ENCODE results near the gene ARRDC3. TPM values are rescaled to one million over a fixed set of nuclear protein-coding genes. Genes with fewer than 3 reads are reported as not detected.
"Not testable (repeated sequence)": the region's sequence is repeated elsewhere in the genome, so short reads cannot be mapped to it uniquely, and the experiment has no call there.

ARRDC3 gene
- total RNA-seq, 4 donors from 2014 or later = 58.2 to 121 (median 76.1) TPM

DNA sequence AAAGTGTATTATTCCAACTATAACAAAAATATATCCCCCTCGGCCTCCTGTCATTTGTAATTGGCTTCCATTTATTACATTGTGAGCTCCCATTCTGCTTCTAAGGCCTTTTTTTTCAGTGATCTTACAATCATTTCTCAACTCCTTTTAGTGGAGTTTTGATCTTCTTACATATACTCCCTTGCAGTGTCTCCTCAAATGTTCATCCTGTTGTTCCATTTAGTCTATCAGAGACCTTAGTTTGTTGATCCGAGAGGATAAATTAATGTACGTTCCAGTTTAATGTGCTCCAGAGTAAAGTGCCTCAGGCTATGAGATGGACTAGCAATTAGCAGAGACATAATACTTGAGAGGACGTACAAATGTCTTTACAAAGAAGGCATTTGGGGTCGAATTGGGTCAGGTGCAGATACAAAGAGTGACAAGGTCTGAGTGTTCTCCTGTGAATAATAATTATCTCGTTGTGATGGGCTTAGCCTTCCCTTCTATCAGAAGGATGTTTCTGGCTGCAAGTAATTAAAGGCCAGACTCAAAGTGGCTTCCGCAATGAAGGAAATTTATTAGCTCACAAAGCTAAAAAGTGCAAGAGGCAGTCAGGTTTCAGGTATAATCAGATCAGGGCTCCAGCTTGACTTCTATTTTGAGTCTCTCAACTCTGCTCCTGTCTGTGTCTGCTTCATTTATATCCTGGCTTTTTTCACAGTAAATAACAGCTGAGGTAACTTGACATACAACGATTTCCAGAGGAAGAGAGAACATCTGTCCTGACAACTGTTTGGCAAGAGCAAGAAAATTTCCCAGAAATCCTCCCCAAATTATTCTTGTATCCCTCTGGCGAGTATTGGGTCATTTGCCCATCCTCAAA, 30.1 kb downstream of the ARRDC3 start:
- no peak for TF ChIP-seq POLR2A (IDR thresholded peaks at IDR 0.05)
- no peak for TF ChIP-seq CTCF (IDR thresholded peaks at IDR 0.05)
- no peak for TF ChIP-seq EP300 (IDR thresholded peaks at IDR 0.05)
- no peak overlapping the region for H3K4me3 ChIP-seq
- no peak for DNase-seq (ENCODE audit: low spot score in 2 of 2)
- H3K27ac ChIP-seq = no peak overlapping the region
- no peaks in the 10 kb centered on the region for H3K36me3 ChIP-seq
- 70 to 77% methylated on average over 9 of the region's 9 CpGs for WGBS, 2 donors
- no peaks in the 10 kb centered on the region for H3K9me3 ChIP-seq
- H3K4me1 ChIP-seq = no peaks in the 10 kb centered on the region
- no peaks in the 10 kb centered on the region for H3K27me3 ChIP-seq

DNA sequence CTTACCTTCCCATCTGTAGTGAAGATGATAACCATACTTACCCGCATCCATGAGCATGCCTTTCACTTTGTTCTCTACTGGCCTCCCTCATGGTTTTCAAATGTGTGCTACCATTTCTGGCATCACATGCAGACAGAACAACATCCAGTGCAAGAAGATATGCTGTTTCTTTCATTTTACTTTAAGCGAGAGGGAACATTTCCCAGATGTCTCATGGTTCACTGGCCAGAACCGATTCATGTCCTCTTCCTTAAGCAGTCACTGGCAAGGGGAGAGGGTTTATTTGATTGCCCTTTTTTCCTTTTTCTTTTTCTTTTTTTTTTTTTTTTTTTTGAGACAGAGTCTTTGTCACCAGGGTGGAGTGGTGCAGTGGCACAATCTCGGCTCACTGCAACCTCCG, 37.7 kb downstream of the ARRDC3 start:
- H3K27me3 ChIP-seq = no peaks in the 10 kb centered on the region
- H3K4me1 ChIP-seq = no peaks in the 10 kb centered on the region
- no peak for DNase-seq (ENCODE audit: low spot score in 2 of 2)
- WGBS, 2 donors = 84 to 94% methylated on average over 5 of the region's 5 CpGs
- TF ChIP-seq POLR2A (IDR thresholded peaks at IDR 0.05) (no peak), EP300 (IDR thresholded peaks at IDR 0.05) (no peak), CTCF (IDR thresholded peaks at IDR 0.05) (no peak)
- no peaks in the 10 kb centered on the region for H3K36me3 ChIP-seq
- no peak overlapping the region for H3K27ac ChIP-seq
- H3K4me3 ChIP-seq = no peak overlapping the region
- H3K9me3 ChIP-seq = peaks cover 0 to 3% (median 0%) of the 10 kb centered on the region in 4 donors

DNA sequence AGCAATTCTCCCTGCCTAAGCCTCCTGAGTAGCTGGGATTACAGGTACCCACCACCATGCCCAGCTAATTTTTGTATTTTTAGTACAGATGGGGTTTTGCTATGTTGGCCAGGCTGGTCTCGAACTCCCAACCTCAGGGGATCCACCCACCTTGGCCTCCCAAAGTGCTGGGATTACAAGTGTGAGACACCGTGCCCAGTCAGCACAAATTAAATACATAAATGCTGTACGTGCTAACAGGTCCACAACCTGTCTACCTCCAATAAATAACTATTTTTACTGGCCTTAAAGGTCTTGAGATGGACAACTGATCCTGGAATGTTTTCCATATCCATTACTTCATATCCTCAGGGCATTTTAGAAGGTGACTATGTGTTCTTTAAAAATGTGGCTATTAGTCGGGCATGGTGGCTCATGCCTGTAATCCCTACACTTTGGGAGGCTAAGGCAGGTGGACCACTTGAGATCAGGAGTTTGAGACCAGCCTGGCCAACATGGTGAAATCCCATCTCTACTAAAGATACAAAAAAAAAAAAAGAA, 38.4 kb downstream of the ARRDC3 start:
- H3K9me3 ChIP-seq; H3K36me3 ChIP-seq; H3K4me3 ChIP-seq; DNase-seq (ENCODE audit: low spot score in 2 of 2); H3K4me1 ChIP-seq; H3K27ac ChIP-seq; H3K27me3 ChIP-seq: not testable (repeated sequence)
- WGBS, 2 donors = 94 to 96% methylated on average over 4 of the region's 4 CpGs

DNA sequence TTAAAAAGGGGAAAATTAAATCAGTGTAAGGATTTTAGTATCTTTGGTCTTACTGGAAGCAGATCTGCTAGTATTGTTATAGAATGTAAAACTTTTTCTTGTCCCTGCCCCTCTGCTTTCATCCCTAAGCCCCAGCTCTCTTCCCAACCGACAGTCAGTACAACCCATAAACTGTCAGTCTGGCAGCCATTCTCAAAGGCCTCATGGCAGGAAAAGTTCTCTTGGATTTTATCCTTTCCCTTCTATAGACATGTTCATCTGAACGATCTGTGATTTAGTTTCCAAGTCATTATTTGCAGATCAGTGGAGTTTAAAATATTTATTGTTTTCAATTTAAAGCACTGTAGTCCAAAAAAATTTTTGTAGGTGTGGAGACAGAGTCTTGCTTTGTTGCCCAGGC, 39.2 kb downstream of the ARRDC3 start:
- TF ChIP-seq EP300 (IDR thresholded peaks at IDR 0.05) (no peak), CTCF (IDR thresholded peaks at IDR 0.05) (no peak), POLR2A (IDR thresholded peaks at IDR 0.05) (no peak)
- no peak for DNase-seq (ENCODE audit: low spot score in 2 of 2)
- Histone ChIP-seq H3K9me3 (peaks cover 0 to 3% (median 0%) of the 10 kb centered on the region in 4 donors), H3K4me3 (no peak overlapping the region), H3K36me3 (no peaks in the 10 kb centered on the region), H3K27me3 (no peaks in the 10 kb centered on the region), H3K4me1 (peaks cover 0 to 8% (median 0%) of the 10 kb centered on the region in 4 donors), H3K27ac (no peak overlapping the region)
- WGBS, 2 donors = 64 to 68% methylated on average over 2 of the region's 2 CpGs

DNA sequence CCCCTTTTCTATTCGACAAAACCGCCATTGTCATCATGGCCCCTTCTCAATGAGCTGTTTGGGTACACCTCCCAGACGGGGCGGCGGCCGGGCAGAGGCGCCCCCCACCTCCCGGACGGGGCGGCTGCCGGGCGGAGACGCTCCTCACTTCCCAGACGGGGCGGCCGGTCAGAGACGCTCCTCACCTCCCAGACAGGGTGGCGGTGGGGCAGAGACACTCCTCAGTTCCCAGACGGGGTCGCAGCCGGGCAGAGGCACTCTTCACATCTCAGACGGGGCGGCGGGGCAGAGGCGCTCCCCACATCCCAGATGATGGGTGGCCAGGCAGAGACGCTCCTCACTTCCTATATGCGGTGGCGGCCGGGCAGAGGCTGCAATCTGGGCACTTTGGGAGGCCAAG, 40.2 kb downstream of the ARRDC3 start:
- not testable (repeated sequence) for H3K27me3 ChIP-seq; DNase-seq (ENCODE audit: low spot score in 2 of 2); H3K4me1 ChIP-seq; H3K9me3 ChIP-seq; H3K36me3 ChIP-seq; H3K27ac ChIP-seq; H3K4me3 ChIP-seq
- WGBS, 2 donors = 95 to 96% methylated on average over 20 to 29 of the region's 29 CpGs

GRCh38 chr5:91341154-91341553, 42.0 kb downstream of the ARRDC3 start:
- Histone ChIP-seq H3K4me1 (peaks cover 0 to 9% (median 0%) of the 10 kb centered on the region in 4 donors), H3K27me3 (no peaks in the 10 kb centered on the region), H3K4me3 (no peak overlapping the region), H3K36me3 (no peaks in the 10 kb centered on the region), H3K27ac (no peak overlapping the region), H3K9me3 (no peaks in the 10 kb centered on the region)
- DNase-seq (ENCODE audit: low spot score in 2 of 2) = no peak
- 65 to 81% methylated on average over 3 of the region's 3 CpGs for WGBS, 2 donors
- TF ChIP-seq EP300 (IDR thresholded peaks at IDR 0.05) = no peak
- no peak for TF ChIP-seq POLR2A (IDR thresholded peaks at IDR 0.05)
- TF ChIP-seq CTCF (IDR thresholded peaks at IDR 0.05) = no peak
